Stimulated activated CD4-positive, alpha-beta T cell treated with anti-CD3 and anti-CD28 coated beads, TNF-alpha, amount 100 ng/mL, for 1 hour (primary cell): ENCODE results near the gene FER1L5.

Experiments used
- DNase-seq, 3 donors: peaks; one replicate each; pipeline ENCODE4 v3.0.0-alpha.2; 2020; ENCODE audit warnings: low read depth in 3 of 3, low spot score in 1 of 3

FER1L5 gene

DNA sequence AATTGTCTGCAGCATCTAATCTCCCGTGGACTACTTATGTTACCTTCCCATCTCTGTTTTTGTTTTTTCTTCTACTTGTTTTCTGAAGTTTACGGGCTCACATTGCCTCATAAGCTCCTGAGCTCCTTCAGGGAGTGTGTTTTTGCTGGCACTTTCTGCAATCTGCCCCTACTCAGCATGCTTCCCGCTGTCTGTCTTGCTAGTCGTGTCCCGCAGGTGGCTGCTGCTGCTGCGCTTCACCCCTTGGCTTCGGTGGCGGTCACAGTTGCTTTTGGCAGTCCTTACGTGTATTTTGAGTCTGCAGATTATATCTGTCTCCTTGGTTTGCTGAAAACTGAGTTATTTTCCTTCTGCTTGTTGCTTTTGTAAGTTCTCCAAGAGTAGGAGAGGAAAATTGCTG, 37.3 kb downstream of the FER1L5 start:
- no peak for DNase-seq

DNA sequence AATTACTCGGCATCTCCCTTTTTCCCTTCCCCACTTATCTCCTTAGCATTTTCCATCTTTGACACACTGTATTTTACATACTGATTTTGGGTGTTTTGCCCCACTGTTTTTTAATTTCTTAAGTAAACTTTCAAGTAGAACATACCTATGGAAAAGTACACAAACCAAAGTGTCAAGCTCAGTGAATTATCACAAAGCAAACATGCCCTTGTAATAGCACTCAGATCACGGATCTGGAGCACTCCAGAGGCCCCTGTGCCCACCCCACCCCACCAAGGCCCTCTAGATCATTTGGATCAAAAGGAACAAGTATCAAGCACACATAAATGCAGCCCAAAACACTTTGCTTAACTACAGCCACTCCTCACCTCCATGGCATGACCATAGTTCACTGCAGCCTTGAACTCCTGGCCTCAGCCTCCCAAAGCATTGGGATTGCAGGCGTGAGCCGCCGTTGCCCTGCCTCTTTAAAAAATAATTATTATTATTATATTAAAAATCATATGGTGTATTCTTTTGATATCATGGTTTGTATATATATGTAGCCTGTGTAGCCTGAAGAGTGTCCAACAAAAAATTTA, 38.1 kb downstream of the FER1L5 start:
- no peak for DNase-seq

DNA sequence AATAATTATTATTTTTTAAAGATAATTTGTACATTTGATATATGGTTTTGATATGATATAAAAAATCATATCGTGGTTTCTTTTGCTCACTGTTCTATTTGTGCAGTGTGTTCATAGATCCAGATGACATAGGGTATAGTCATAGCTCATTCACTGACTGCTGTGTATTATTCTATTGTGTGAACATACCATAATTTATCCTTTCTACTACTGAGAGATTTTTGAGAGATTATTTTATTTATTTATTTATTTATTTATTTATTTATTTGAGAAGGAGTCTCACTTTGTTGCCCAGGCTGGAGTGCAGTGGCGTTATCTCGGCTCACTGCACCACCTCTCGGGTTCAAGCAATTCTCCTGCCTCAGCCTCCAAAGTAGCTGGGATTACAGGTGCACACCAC, 39.0 kb downstream of the FER1L5 start:
- no peak for DNase-seq

DNA sequence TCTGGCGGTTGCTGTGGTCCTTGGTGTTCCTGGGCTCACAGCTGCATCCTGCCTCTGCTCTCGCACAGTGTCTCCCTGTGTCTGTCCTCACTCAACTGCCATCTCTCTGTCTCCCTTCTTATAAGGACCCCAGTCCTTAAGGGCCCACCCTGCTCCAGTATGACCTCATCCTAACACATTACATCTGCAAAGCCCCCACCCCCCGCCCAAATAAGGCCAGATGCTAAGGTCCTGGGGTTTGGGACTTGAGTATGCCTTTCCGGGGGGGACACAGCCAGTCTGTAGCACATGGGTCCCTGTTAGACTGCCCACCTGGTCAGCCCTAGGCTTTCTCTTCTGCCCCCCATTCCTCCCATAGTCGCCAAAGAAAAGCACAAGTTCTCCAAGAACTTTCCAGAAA, 40.7 kb downstream of the FER1L5 start:
- DNase-seq: no peak

DNA sequence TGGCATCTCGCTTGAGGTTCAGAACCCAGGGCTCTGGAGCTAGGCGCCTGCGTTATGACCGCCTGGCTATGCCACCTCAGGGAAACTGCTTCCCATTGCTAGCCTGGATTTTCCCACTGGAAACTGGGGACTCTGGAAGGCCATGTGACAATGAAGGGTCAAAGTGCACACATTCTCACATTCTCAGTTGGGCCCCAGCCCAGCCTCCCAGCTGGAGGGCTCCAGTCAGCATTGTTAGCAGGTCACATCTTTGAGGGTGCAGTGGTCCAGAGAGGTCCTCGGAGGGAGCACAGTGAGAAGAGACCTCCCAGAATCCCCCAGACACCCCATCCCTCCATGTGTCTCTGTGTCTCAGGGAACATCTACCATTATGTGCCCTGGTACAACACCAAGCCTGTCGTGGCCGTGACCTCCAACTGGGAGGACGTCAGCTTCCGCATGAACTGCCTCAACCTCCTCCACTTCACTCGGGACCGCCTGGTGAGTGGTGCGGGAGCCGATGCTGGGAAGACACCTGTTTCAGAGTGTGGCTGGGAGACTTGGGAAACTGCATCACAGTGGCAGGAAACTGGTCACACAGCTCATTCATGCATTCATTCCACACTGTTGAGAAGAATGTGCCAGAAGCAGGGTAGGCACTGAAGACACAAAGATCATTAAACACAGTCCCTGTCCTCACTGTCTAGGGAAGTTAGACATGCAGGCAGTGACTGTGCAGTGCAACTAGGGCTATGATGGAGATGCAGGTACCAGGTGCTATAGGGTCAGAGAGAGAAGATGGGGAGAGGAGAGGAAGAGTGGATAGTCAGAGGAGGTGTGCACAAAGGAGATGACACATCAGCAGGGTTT, 41.6 kb downstream of the FER1L5 start:
- DNase-seq: no peak

DNA sequence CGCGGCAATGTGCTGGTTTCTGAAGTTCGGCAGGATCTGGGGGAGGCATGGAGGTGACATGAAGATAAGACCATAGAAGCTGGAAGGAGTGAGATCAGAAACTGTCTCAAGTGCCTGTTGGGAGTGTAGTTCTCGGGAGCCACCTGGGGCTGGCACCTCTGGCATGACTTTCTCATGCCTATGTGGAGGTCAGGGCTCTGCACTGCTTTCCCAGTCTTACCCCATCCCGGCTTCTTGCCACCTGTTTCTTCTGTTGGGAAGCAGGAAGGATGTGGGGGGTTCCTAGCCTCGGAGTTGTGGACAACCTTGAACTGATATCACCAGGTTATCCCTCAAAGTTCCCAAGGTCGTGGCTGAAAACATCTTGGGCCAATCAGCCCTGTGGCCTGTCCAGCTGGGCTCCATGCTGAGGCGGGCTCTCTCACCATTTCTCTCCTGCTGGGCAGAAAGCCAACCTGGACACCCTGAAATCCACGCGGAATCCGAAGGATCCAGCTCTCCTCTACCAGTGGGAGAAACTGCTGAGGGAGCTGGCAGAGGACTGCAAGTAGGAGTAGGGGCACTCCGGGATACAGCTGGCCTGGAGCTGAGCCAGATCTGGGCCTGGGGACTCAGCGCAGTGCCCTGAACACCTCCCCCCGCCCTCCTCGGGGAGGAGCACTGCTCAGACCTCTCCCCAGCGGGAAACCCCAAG, 42.5 kb downstream of the FER1L5 start:
- DNase-seq: no peak

DNA sequence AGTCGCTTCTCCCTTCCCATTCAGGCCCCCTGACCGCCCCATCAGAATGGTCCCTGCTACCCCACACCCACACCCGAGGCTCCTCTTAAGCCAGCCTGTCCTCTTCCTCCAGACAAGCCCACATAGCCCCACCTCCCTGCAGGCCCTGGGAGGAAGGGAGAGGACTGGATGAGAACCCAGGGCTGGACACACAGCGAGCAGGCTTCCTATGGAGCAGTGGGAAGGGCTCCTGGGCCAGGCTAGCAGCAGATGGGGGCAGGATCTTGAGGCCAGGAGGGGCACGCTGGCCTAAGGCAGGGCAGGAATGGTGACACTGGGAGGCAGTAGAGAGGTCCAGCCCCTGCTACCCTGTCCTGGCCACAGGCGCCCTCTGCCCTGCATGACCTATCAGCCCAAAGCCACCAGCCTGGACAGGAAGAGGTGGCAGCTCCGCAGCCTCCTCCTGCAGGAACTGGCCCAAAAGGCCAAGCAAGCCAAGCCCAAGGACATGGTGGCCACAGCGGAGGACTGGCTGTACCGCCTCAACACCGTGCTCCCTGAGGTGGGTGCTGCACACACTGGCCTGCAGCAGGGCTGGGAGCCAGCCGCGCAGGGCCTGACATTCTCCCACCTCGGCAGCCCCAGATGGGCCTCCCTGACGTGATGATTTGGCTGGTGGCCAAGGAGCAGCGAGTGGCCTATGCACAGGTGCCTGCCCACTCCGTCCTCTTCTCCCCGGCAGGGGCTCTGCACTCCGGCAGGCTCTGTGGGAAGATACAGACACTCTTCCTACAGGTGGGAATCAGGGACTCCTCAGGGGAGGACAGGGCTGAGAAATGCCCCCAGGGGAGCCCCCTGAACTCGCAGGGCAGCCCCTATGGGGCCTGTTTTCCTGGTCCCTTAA, 43.3 kb downstream of the FER1L5 start:
- DNase-seq: no peak

DNA sequence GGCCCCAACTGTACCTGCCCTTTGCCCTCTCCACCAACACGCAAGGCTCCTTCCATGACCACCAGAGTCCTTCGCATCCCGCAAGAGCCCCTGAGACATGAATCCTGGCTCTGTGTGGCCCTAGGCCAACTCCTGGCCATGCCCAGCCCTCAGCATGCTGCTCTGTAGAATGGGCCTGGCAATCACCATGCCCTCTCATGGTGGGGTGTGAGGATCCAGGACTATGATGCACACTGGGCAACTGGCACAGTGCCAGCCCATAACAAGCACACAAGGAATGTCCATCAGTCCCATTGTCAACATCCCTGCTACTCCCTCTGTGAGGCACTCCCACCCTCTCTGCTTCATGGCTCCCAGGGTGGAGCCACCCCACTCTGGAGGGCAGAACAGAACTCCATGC, 44.7 kb downstream of the FER1L5 start:
- DNase-seq: no peak

DNA sequence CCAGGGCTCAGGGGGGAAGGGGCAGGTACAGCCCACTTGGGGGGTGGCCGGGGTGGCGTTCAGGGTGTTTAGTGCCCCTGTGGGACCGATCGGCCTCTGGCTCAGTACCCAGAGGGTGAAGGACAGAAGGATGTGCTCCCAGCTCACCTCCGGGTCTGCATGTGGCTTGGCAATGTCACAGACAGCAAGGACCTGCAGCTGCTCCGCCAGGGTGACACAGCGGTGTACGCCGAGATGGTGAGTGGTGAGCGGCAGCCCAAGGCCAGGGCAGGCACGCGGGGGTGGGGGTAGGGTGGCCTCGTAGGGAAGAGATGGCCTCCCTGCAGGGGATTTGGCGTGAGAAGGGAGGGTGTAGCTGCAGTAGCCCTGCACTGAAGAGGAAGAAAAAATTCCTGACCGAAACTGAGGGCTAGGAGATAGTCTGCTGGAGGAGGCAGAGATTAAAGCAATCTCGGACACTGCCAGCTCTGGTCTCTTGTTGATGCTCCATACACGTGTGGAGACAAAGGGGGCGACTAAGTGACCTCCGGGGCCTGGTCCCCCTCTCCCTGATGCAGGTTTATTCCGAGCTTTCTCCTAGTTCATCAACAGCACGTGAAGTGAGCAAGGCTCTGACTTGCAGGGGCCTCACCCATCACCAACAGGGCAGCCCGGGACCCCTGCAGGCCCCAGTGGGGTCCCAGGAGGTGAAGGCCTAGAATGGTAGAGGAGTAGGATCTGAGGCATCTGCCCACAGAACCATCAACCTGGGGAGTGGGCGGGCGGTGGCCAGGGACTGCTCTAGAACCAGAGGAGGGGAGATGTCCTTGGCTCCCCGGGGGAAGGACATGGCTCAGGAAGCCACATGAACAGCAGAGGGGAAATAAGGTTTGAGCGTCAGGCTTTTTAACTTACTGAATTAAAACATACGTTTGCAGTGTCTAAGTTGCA, 45.4 kb downstream of the FER1L5 start:
- no peak for DNase-seq

DNA sequence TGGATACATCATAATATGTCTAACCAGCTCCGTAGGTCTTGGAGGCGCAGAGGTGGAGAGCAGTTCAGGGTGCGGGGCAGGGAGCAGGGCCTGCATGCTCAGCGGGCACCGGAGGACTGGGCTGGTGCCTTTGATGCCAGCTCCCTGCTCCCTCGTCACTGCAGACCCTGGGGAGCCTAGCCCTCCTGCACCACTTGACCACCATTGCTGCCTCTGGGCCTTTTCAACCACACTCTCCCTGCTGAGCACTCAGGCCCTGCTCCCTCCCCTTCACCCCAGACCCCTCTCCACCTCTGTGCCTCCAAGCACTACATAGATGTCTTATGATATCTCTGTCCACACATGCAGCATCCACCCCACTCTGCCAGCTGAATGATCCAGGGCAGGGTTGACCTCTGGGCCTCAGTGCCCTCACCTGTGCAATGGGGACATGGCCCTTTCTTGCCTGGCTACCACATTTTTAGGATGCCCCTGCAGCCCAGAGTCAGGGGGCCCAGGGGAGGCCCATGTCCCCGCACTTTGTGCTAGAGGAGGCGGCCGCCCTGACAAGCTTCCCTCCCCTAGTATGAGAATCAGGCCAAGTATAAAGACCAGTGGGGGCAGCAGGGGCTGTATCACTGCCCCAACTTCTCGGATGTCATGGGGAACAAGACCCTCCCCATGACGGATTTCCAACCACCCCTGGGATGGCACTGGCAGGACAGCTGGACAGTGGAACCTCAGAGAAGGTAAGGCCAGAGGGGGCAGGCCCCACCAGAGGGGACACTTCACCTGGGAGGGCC, 46.3 kb downstream of the FER1L5 start:
- no peak for DNase-seq

DNA sequence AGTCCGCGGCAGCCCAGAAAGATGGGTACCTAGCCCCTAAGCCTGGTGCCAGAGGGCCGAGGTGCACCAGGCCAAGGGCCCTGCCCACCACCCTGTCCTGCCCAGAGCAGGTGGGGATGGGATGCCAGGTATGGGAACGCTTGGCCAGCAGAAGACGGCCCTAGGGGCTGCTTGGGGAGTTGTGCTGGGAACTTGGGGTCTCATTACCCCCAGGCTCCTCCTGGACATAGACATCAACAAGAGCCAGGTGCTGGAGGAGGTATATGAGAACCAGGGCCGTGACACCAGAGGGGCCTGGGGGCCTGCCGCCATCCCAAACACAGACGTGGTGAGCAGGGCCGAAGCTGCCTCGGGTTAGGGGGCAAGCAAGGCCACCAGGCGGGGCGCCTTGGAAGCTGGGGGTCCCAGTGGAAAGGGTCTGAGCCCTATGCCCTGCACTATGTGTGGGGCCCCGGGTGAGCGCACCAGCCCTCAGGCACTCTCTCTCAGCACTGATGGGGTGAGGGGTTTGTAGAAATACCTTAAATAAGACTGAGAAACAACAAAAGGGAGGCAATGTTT, 46.9 kb downstream of the FER1L5 start:
- no peak for DNase-seq

DNA sequence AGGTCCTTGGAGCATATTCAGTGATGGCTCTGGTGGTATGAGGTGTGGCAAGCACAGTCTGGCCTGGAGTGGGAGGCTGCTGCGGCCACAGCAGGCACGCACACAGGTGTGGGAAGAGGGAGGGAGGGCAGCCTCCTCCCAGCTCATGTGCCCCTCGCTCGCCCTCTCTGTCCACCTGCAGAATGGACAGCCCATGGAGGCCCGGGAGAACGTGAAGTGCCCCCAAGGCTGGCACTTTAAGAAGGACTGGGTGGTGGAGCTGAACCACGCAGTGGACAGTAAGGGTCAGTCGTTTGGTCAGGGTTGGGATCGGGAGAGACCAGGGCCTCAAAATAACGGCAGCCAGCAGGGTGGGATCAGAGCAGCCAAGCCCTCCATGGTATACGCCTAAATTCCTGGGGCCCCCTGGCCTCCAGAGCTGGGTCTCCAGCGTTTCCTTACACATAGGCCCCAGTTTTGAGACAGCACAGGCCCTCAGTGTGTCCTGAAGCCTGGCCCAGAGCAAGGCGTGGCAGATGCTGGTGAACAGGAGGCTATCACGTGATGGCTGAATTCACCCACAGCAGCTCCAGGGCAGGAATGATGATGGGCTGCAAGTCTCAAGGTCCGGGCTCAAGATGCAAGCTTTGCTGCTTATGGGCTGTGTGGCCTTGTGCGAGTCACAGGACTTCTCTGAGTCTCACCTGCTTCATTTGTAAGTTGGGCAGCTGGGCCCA, 47.9 kb downstream of the FER1L5 start:
- no peak for DNase-seq

DNA sequence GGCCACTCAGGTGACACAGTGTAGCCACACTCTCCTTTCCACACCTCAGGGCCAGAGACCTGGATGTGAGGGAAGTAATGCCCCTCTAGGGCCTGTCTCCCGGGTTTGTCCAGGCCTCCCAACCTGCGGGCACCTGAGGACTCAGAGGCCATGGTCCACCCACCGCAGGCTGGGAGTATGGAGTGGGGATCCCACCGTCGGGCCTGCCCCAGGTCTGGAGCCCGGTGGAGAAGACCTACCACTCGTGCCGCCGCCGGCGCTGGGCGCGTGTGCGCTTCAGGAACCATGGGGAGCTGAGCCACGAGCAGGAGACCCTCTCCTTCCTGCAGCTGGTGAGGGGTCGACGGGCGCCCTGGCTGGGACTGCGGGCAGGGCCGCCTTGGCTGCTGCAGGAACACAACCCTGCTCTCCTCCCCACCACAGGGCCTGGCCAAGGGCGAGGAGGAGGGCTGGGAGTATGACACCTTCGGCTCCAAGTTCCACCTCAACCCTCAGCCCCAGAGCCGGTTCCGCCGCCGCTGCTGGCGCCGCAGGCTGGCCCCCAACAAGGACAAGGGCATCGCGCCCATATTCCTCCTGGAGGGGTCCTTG, 48.6 kb downstream of the FER1L5 start:
- DNase-seq: no peak

DNA sequence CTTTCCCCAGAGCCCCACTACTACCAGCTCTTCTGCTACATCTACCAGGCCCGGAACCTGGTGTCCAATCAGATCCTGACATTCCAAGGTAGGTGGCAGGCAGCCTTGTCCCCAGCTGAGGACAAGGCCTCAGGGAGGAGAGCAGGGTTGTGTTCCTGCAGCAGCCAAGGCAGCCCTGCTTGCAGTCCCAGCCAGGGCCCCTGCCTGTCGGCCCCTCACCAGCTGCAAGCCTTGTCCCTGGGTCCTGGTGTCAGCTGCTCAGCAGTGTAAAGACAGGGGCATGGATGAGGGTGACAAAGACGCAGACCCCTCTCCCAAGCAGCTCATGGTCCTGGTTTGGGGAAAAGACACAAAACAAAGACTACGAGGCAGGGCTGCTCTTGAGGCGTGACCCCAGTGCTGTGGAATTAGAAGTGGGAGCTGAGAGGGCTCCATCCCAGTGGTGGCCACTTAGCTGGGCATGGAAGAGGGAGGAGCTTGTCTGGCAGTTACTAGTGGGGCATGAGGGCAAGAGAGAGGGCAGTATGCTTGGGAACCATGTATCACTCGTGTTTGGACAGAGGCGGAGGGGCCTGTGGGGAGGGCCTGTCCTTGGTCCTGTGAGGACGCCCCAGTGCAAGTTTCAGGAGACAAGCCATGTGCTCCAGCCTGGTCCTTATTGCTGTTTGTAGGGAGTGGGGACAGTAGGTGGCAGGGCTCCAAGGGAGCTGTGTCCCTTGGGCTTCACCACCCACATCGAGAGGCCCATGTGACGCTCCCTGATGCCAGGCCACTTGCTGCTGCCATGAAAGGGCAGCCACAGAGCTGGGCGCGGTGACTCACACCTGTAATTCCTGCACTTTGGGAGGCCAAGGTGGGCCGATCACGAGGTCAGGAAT, 49.8 kb downstream of the FER1L5 start:
- DNase-seq: no peak

DNA sequence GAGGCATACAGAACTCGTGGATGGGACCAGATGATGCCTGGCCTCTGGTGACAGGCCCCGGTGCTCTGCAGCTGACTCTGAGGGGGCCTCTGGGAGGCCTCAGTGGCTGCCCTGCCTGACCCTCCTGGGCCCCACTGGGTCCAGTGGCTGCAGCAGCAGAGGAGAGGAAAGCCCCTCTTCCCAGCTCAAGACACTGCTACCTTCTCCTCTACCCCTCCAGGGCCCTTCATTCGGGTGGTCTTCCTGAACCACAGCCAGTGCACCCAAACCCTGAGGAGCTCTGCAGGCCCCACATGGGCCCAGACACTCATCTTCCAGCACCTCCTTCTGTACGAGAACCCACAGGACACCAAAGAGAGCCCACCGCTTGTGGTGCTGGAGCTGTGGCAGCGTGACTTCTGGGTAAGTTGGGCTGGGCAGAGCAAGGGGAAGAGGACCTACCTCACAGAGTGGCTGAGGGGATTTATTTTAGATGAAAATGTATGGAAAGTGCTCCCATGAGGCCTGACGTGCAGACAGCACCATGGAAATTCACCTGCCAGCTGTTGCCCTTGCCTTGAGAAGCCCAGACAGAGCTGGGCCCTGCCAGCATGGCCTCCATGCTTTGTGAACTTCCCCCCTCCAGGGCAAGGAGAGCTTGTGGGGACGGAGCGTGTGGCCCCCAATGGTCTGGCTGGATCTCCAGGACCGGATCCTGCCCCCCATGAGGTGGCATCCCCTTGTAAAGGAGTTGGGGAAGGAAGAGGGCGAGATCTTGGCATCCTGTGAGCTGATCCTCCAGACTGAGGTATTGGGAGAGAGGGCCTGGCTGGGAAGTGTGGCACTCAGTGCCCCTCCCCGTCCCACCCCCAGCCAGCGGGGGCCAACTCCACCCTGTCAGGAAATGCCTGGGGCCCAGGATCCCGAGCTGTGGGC, 51.0 kb downstream of the FER1L5 start:
- no peak for DNase-seq

DNA sequence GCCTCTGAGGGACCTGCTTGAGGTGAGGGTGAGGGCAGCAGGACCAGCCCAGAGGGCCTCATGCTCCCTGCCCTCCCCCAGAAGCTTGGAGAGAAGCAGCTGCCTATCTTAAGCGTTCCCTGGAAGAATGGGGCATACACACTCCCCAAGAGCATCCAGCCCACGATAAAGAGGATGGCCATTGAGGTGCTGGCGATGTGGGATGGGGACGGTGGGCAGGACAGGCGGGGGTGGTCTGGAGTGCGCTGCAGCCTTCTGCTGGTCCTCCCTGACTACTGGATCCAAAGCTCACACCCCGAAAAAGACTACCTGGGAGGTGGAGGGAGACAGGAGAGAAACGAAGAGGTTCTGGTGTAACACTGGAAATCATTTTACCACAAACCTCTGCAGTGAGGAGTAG, 51.7 kb downstream of the FER1L5 start:
- no peak for DNase-seq
